LNCaP clone FGC (cell line): ENCODE measurements around the gene THPO.

Source experiments
- DNase-seq: peaks from one replicate; pipeline ENCODE4 v3.0.0-alpha.2; 2011; ENCODE audit warnings: low read depth
- H3K4me3 ChIP-seq: 2 replicates; pipeline ENCODE4 v1.5.1; 2011; ENCODE audit warnings: mild to moderate bottlenecking, low read depth, low read length, control low read depth
- CTCF ChIP-seq: IDR thresholded peaks from 2 replicates; pipeline ENCODE4 v1.5.1; 2012; ENCODE audit warnings: mild to moderate bottlenecking; ENCODE audit not compliant: control insufficient read depth, insufficient read depth; ENCODE audit errors: extremely low read depth

The THPO gene

GRCh38 chr3:184386047-184386806, 8.2 kb upstream of the THPO start:
- no peak overlapping the region for H3K4me3 ChIP-seq
- DNase-seq: no peak
- TF ChIP-seq CTCF: no peak

- no peak for TF ChIP-seq CTCF
- no peak for DNase-seq
- H3K4me3 ChIP-seq: no peak overlapping the region
Measured at GRCh38 chr3:184384856-184385422, 6.9 kb upstream of the THPO start.

- TF ChIP-seq CTCF: no peak
- H3K4me3 ChIP-seq: no peak overlapping the region
- no peak for DNase-seq
Measured at GRCh38 chr3:184384342-184384741, 6.3 kb upstream of the THPO start.

GRCh38 chr3:184383033-184383740, 5.2 kb upstream of the THPO start:
- no peak for TF ChIP-seq CTCF
- no peak overlapping the region for H3K4me3 ChIP-seq
- no peak for DNase-seq

- no peak for DNase-seq
- no peak overlapping the region for H3K4me3 ChIP-seq
- TF ChIP-seq CTCF: no peak
Measured at GRCh38 chr3:184382326-184383032, 4.5 kb upstream of the THPO start.

- no peak overlapping the region for H3K4me3 ChIP-seq
- no peak for DNase-seq
- no peak for TF ChIP-seq CTCF
Measured at GRCh38 chr3:184381261-184382224, 3.5 kb upstream of the THPO start.
